GM18507 (cell line): ENCODE measurements around the gene HECW1.
"Not testable (repeated sequence)": the region's sequence is repeated elsewhere in the genome, so short reads cannot be mapped to it uniquely, and the experiment has no call there.

ENCODE experiments used
- DNase-seq: peaks from one replicate; pipeline ENCODE4 v3.0.0; 2011; ENCODE audit warnings: low read depth; ENCODE audit not compliant: insufficient read length; ENCODE audit errors: extremely low spot score
- FAIRE-seq: peaks from 2 replicates; lab custom pipeline; 2011; peaks lifted over from hg19 to GRCh38; lab: Jason Lieb, UNC

HECW1 gene

DNA sequence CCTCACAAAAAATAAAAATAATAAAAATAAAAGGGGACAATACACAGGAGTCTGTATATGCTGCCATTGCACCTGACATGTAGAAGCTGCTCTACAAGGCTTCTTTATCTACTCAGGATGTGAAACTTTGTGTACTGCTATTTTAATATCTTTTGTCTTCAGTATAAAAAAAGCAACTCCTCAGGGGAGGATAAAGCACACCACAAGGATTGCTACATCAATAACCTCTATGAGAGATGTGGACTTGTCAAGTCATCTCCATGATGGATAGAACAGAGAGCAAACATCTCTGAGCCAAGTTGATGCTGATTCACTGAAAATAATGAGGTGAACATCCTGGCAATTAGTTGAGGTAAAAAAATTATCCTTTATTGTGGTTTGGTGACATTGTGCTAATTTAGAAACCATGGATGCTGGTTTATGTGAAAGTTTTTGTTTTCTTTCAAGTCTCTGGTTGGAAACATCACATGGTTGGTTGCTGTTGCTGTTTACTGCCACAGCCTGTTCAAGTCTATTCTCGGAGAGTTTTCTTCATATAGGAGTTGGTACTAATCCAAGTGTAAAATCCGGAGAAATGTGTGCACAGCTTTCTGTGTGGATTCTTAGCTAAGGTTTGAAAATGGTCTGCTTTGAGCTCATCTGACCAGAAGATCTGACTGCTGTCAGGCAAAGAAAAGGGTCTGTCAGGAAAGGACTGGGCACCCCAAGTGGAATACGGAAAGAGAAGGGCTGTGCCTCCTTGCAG lies 1.5 kb upstream of the HECW1 start:
- DNase-seq, result no peak
- FAIRE-seq, result no peak

GRCh38 chr7:43111630-43112458 lies 603 bp upstream of the HECW1 start:
- FAIRE-seq, result no peak
- no peak for DNase-seq

- DNase-seq (no peak), FAIRE-seq (no peak)
Observed at GRCh38 chr7:43112941-43113621, 634 bp downstream of the HECW1 start.

DNA sequence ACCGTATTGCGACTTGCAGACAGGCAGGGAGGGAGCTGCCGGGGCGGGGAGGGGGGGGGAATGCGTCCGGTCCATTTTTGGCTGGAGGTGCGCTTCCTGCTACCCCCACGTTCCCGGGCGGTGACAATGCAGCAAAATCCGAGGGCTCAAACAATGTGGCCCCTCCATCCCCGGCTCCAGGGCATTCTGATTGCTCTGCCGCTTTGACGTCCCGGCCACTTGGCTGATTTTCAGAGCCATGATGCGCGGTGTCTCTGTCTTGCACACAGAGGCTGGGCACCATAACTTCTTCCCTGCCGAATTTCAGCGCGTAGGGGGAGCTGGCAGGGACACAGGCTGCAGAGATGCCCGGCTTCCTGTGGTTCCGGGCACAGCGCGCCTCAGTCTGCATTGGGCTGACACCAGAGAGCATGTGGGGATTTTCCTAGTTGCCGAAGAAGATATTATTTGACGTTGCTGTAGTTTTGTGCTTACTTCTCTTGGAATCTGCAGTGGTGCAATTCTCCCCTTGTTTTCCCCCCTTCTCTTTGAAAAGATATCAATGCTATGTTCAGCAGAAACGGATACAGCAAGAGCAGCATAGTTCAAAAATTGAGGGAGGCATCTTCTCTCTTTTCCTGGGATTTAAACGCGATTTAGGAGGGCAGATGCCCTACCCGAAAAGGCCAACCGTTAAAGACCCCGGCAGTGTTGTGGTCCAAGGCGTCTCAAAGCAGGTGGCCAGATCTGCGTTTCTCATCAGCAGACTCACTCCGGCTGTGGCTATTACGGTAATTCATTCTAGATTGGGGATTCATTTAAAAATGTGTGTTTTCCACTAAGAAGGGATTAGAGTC lies 1.4 kb downstream of the HECW1 start:
- DNase-seq (no peak), FAIRE-seq (no peak)

- FAIRE-seq, result no peak
Observed at GRCh38 chr7:43114458-43114780, 2.0 kb downstream of the HECW1 start.

DNA sequence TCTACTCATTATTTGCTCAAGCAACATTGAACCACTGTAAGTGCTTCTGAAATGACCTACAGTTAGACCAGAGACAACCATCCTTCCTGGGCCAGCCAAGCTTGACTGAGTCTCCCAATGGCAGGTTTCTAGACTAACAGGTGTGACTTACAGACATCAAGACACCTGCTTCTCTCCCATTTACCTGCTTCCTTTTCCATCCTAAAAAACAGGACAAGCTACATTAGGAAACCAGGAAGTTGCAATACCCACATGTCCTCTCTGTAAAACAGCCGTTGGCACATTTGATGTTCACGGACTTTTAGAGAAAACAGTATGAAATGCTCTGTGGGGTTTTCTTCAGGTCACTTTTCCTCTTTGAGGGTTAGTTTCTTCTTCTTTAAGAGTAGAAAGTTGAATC lies 4.0 kb downstream of the HECW1 start:
- no peak for FAIRE-seq
- no peak for DNase-seq

More at GRCh38 chr7:43114458-43114780, 2.0 kb downstream of the HECW1 start:
- DNase-seq, result no peak

- no peak for FAIRE-seq
- DNase-seq, result no peak
Observed at GRCh38 chr7:43117095-43117494, 4.6 kb downstream of the HECW1 start.

DNA sequence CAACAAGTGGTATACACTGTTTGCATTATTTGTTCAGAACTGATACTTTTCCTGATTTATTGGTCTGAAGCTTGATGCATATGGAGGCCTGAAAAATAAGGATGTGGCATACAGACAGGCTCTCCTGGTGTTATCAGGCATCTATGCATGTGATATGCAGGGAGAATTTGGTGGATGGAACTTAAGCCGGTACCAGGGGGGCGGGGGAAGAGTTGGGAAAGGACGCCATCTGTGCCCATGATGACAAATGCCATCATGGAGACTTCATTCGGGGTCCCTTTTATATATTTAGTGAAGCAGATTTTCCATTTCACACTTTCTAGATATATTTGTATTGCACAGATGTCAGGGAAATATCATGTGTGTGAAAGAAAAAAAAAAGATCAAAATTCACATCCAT lies 5.4 kb downstream of the HECW1 start:
- DNase-seq (no peak), FAIRE-seq (no peak)

GRCh38 chr7:43118313-43118712 lies 5.9 kb downstream of the HECW1 start:
- FAIRE-seq (no peak), DNase-seq (no peak)

DNA sequence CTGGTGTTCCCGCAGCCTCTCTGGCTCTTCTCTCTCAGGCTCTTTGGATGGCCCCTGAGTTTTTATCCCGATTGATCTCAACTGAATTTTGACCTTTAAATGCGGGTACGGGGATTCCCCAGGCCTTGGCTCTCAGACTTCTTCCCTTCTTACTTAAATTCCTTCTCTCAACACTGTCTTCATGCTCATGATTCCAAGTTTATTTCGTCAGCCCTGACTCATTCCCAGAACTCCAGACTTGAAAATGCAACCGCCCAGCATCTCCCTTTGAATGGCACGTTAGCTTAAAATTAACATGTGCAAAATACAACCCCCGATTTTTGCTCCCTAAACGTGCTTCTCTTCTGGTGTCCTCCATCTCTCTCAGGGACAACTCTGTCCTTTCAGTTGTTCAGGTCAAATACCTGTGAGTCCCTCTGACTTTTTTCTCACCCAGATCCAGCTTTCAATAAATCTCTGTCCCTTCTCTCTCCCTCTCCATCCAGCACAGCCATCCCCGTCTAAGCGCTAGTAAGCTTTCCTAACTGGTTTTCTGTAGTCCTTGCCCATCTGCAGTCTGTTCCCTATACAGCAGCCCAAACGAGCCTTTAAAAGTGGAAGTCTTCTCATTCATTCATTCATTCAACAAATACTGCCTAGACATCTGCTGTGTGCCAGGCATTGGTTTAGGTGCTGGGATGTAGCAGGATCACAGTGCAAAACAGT lies 7.1 kb downstream of the HECW1 start:
- FAIRE-seq, result no peak
- DNase-seq, result no peak

DNA sequence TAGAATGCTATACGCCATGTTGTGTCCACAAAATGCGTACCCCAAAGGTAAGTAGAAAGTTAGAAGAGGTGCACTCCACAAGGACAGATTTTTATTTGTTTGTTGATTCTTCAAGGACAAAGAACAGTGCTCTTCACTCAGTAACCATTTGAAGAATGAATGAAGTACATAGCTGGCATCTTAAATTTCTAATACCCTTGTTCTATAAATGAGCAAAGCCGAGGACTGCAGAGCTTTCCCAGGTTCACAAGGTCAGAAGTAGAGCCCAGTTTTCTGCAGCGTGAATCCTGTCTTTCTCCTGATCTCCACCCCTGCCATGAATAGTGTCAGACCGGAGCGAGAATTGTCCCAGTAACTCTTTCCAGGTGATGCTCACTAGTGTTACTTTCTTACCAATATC lies 9.5 kb downstream of the HECW1 start:
- FAIRE-seq (no peak), DNase-seq (no peak)

DNA sequence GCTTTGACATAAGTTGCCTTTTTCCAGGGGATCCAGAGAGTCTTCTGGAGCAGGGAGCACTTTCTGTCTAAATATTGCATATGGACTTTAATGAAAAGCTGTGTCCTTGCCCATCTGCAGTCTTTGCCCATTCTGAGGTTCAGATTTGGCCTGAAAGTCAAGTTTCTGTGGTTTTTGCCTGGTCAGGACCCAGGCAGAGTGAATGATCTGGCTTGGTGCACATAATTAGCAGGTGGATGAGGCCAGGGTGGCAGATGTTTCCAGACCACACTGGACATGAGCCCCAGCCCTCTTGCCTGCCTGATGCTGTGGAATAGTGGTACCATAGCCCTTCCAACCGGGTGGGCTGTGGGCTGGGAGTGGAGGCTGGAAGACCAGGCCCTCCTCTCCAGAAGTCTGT lies 11.0 kb downstream of the HECW1 start:
- DNase-seq, result no peak
- no peak for FAIRE-seq

DNA sequence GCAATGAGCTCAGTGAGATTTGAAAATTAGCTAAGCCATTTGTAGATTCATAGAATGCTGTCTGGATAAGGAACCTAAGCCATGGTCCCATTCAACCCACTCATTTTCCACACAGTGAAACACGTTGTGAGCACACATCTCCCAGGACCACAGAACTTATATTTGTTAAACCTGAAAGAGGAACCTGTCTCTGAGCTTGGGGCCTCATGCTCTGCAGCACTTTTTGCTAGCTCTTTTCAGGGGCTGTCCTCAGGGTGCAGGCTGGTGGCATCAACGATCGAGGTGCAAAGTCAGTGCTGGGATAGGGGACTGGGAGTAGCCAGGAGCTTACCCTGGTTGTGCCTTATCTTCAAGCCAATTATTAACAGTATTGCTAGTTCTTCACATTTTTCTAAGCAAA lies 11.9 kb downstream of the HECW1 start:
- DNase-seq (no peak), FAIRE-seq (no peak)

GRCh38 chr7:43130347-43130746 lies 17.9 kb downstream of the HECW1 start:
- DNase-seq (no peak), FAIRE-seq (no peak)

DNA sequence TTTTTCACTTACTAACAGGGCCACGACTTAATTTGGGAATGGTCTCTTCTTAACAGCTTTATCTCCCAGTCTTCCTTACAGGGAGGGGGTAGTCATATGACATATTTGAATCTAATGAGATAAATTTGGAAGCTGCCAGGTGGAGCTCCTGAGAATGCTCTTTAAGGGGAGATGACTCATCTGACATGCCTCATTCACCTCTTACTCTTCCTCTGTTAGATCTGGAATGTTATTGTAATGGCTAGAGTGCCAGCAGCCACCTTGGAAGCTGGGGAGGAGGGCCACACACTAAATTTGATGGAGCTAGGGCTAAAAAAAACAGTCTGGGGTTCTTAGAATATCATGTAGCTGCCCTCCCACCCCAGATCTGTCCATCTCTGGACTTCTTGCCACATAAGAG lies 22.7 kb downstream of the HECW1 start:
- FAIRE-seq, result no peak

DNA sequence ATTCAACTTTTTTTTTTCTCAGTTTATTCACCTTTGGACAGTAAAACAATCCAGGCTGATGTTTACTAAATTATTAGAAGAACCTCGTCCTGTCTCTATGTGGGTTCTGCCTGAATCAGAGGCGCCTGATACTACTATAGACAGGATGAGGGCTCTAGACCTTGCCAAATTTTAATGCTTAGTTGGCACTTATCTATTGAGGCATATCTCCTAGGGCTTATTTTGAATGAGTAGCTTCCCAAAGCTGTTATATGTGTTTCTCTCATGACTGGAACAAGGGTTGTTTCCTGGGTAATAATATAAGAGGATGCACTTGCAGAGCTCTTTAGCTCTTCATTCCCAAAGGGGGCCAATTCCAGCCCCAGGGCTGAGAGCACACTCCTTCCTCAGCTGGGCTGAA lies 23.6 kb downstream of the HECW1 start:
- DNase-seq, result no peak
- no peak for FAIRE-seq

More for the DNA sequence above, 22.7 kb downstream of the HECW1 start:
- DNase-seq, result no peak

GRCh38 chr7:43137121-43137744 lies 24.8 kb downstream of the HECW1 start:
- DNase-seq, FAIRE-seq: not testable (repeated sequence)

DNA sequence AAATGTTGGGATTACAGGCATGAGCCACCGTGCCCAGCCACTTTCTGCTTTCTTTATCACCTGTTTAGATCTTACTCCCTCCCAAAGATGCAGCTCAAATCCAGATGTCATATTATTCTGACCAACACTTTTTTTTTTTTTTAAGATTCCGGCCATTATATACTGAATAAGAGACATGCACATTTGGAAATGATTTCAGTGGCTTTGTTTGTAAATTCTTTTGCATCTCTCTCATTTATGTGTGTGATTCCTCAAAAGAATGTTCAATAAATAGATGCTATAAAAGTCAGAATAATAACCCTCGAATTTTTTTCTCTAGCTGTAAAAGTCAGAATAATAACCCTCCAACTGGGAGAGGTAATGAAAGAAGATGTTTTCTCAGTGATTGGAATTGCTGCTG lies 25.4 kb downstream of the HECW1 start:
- DNase-seq, result no peak
- no peak for FAIRE-seq

GRCh38 chr7:43138710-43139109 lies 26.3 kb downstream of the HECW1 start:
- FAIRE-seq (no peak), DNase-seq (no peak)
